Measurements from ENCODE around the gene LY9.

The LY9 gene

GRCh38 chr1:160806109-160806665, 10.2 kb downstream of the LY9 start:
- no peak for DNase-seq

GRCh38 chr1:160806784-160807183, 10.8 kb downstream of the LY9 start:
- DNase-seq: no peak

GRCh38 chr1:160807247-160807646, 11.3 kb downstream of the LY9 start:
- DNase-seq: no peak

- DNase-seq: no peak
These were observed 11.8 kb downstream of the LY9 start for GRCh38 chr1:160807738-160808137.

DNA sequence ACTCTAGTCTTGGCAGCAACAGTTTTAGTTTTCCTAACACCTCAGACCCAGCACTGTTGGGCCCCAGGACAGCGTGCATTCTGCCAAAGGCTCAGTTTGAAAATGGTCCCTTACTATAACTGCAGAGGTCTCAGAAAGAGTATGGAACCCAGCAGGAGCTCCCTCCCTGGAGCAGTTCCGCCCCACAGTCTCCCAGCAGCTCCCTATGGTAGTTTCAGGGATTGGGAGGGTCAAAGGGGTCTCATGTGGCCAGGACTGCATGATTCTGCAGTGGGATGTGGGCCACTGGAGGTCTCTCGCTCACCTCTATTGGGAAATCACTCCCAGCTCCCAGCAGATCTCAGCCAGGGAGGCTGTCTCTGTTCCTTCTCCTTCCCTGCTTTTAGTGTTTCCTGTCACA, 12.3 kb downstream of the LY9 start:
- DNase-seq: no peak

DNA sequence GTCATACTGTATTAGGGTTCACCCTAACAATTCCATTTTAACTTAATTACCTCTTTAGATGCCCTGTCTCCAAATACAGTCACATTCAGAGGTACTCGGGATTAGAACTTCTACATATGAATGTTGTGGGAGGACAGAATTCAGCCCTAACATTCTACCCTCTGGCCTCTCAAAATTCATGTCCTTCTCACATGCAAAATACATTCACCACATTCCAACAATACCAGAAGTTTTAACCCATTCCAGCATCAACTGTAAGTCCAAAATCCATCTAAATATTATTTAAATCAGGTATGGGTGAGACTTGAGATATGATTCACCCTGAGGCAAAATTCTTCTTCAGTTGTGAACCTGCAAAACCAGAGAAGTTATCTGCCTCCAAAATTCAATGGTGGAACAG, 14.5 kb downstream of the LY9 start:
- DNase-seq: no peak

GRCh38 chr1:160811147-160811546, 15.2 kb downstream of the LY9 start:
- DNase-seq: no peak

DNA sequence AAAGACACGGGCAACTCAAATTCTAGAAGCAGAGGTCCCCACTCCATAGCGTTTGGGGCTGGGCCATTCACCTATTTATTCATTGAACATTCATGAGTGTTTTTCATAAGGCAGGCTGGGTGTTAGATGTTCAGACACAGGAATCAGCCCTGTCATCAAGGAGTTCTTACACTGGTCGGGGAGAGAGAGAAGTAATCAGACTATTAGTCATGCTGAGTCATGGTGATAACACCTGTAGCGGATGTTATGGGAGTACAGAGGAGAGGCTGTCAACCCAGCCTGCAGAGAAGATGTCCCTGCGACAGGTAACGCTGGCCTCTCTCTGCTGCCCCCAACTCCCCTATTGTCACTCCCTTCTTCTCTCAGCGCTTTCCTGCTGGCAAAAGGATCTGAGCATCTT, 17.2 kb downstream of the LY9 start:
- no peak for DNase-seq

- DNase-seq: no peak
These were observed 18.3 kb downstream of the LY9 start for GRCh38 chr1:160814316-160814715.

- no peak for DNase-seq
These were observed 18.9 kb downstream of the LY9 start for GRCh38 chr1:160814856-160815255.

DNA sequence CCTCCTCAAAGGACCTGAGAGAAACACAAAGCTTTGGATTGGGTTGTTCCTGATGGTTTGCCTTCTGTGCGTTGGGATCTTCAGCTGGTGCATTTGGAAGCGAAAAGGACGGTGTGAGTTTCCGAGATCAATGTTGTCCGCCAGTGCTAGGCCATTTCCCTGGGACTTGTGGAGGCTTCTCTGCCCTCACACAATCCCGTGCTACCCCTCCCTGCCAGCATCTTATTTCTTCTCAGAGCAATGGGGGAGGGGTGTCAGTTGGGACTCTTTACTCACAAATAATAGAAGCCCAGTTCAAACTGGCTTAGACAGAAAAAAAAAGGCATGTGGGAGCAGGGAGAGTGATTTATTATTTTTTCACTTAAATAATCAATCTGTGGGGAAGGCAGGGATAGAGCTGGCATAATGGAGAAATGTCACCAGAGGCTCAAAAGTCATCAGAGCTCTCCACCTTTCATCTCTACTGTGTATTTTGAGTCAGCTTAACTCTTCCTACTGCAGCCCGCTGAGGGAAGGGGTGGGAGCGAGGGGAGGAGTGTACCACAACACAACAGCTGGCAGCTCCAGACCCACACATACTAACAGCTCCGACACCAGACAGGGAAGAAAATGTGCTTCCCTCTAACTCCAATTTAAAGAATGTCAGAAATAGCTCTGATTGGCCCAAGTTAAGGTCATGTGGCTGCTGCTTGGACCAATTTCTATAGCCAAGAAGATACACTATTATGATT, 22.4 kb downstream of the LY9 start:
- DNase-seq: no peak

GRCh38 chr1:160819186-160819585, 23.2 kb downstream of the LY9 start:
- DNase-seq: no peak

GRCh38 chr1:160821627-160822026, 25.7 kb downstream of the LY9 start:
- DNase-seq: no peak

DNA sequence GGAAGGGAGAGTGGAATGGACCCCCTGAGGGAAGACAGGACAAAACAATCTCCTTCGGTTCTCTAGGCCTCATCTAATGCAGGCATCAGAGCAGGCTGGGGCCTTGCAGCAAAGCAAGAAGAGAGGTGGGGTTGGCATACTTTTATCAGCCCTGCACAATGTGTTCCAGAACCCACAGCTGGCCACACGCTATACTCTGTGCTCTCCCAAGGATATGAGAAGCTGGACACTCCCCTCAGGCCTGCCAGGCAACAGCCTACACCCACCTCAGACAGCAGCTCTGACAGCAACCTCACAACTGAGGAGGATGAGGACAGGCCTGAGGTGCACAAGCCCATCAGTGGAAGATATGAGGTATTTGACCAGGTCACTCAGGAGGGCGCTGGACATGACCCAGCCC, 27.3 kb downstream of the LY9 start:
- no peak for DNase-seq

DNA sequence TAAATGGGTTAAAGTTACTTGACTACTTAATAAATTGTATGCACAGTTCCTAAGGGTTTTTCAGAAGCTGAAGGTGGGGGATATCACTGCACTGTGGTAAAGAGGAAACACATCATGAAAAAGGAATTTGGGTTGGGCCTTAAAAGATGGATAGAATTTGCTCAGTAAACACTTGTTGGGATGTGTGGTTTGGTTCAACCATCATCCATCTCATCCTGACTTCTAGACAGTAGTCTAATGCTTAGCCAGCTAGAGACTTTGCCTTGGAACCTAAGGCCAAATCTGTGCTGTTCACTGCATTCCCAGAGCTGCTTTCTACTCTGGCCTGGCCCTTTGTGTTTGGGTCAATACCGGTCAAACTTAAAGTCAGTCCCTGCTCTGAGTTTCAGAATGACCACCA, 30.6 kb downstream of the LY9 start:
- DNase-seq: no peak

DNA sequence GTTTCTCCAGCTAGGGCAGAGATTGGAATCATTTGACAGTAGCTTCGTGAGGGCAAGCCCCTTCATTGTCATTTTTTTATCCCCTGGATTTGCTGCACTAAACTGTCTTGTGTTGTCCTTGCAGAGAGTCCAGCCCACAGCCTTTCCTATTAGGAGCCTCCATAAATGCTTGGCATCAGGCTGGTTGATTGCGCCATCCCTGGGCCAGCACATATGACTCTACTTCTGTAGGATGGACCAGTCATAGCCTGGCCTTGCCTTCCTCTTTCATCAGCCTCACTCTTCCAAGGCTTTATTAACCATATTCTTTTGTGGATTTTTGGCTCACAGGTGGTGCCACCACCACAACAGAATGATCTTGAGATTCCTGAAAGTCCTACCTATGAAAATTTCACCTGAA, 31.4 kb downstream of the LY9 start:
- DNase-seq: no peak

GRCh38 chr1:160829766-160830165, 33.8 kb downstream of the LY9 start:
- DNase-seq: peak; percentile 81

- DNase-seq: peak; percentile 75
These were observed 34.6 kb downstream of the LY9 start for GRCh38 chr1:160830321-160831153.

DNA sequence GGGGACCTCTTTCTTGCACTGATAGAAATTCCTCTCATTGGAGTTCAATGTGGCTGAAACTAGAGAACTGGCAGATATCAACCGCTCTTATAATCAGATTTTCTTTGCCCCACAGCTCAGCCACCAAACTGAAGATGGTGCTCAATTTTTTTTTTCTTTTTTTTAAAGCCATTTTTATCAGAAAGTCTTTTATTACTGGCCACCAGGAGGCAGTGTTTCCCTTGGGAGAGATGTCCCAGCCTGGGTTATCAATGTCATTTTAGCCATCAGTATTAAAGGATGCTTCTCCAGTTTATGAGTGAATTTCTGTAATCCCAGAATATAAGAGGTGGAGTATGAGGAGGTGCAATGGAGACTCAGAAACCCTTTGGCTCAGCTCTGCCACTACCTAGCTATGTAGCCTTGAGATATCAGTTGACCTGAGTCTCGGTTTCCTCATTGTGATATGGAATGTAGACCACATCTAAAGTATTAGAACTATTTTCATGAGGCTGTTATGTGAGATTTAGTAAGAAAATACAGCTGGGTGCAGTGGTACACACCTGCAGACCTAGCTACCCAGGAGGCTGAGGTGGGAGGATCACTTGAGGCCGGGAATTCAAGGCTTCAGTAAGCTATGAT, 39.1 kb downstream of the LY9 start:
- peak; percentile 43 for DNase-seq

DNA sequence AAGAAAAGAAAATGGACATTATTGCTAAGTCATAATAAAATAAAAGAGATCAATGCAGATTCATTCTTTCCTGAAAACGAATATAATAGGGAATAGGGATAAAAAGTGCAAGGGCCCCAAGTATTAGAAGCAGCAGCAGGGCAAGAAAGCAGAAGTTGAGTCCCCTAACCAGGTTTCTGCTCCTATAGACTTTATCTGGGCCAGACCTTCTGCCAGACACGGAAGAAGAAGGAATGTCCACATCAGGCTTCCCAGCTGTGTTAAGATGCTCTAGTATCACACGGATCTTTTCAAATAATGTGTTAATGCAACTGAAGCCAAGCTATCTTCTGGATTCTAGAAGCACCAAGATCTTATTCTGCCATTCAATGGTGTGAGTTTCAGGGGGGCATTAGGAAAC, 39.8 kb downstream of the LY9 start:
- DNase-seq: no peak

GRCh38 chr1:160836561-160836960, 40.6 kb downstream of the LY9 start:
- DNase-seq: no peak

DNA sequence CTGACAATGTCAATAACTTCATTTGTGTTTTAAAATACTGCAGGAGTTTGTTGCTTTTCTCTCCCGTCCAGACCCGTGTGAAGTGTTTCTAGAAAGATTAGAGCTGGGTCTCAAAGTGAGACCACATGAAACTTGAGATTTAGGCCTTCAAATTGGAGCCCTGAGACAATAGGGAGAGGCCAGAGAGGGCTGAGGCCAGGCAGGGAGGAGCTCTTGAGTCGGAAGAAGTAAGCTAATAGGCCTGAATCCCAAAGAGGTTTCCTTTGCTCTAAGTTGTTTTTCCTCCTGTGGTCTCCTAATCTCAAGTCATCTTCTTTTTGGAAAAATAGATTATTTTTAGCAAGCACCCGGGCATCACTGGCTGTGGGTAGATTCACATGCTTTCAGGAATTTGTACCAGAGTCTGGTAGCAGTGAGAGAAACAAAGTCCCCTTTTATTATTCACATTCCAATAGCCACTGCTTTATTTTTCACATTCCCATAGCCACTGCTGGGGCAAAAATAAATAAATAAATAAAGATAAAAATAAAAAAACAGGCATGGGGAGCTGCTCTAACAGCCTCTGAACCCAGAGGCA, 41.1 kb downstream of the LY9 start:
- DNase-seq: no peak

DNA sequence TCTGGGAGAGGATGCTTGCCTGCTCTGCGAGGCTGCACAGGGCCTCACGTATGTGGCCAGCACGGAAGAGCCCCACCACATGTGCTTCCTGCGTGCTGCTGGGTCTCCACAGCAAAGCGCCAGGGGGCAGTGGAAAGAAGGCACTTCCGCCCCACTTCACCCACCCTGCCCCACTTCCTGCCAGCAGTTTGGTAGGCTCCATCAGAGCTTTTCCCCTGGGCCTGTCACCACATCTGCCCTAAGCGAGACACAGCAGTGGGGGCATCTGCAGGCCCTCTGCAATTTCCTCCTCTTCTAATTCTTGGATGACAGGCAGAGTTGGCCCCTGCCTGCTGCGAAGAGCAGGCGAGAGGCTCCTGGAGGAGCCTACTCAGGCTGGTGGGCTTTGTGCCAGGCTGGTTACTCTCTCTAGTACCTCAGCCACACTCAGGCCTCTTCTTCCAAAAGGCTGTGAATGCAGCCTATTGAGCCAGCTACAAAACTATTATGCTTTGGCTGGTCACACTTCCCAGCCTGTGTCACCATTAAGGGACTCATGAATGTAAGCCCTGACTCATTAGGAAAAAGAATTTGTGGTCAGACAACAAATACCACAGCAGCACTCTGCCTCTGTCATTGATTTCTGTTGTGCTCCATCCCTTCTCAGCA, 41.7 kb downstream of the LY9 start:
- DNase-seq: peak; percentile 65
